Inflammatory macrophage treated with lipopolysaccharide for 1 hour (primary cell): ENCODE data around the gene H2AZ2.
"Not testable (repeated sequence)": the region's sequence is repeated elsewhere in the genome, so short reads cannot be mapped to it uniquely, and the experiment has no call there.

Experiments
- DNase-seq, 2 donors: peaks; one replicate each; pipeline ENCODE4 v3.0.0-alpha.2; 2020 to 2022

Gene H2AZ2

DNA sequence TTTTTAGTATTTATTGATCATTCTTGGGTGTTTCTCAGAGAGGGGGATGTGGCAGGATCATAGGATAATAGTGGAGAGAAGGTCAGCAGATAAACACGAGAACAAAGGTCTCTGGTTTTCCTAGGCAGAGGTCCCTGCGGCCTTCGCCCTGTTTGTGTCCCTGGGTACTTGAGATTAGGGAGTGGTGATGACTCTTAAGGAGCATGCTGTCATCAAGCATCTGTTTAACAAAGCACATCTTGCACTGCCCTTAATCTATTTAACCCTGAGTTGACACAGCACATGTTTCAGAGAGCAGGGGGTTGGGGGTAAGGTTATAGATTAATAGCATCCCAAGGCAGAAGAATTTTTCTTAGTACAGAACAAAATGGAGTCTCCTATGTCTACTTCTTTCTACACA is 22.4 kb upstream of the H2AZ2 start:
- DNase-seq: not testable (repeated sequence)

DNA sequence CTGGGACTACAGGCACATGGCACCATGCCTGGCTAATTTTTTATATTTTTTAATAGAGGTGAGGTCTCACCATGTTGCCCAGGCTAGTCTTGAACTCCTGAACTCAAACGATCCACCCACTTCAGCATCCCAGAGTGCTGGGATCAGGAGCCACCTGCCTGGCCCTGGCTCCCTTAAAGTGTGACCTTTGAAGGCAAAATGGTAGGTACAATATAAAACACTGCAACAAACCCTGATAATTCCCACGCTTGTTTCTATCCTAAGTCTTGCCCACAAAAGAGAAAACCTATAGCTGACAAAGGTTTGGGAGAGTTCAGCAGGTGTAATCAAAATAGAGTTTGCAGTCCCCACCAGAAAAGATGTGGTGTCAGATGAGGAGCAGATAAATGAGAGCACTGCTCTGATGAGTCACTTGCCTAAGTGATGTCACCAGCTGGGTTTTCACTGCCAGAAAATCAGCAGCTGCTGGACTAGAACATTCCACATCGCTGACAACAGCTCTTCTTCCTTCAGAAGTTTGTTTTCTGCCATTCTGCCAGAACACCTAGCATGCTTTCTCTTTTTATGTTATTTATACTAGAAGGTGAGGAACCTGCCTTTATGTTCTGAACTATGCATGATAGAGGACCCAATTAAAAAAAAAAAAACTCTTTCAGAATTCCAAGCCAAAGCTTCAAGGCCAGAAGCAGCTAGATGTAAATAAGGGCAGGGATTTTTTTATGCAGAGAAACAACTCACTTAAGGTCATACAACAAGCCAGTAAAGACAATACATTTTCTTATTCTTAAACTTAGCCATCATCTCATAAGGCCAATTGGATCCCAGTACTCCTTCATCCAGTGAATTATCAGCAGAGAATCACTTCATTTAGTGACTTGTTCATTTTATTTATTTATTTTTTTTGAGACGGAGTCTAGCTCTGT is 19.4 kb upstream of the H2AZ2 start:
- DNase-seq: peak; percentile 39 to 44

GRCh38 chr7:44861949-44862348 is 14.1 kb upstream of the H2AZ2 start:
- not testable (repeated sequence) for DNase-seq

GRCh38 chr7:44858161-44858560 is 10.3 kb upstream of the H2AZ2 start:
- DNase-seq: no peak

- peak in 1 of 2 donors; percentile 31 for DNase-seq
These were observed 6.9 kb upstream of the H2AZ2 start for GRCh38 chr7:44854644-44855364.

DNA sequence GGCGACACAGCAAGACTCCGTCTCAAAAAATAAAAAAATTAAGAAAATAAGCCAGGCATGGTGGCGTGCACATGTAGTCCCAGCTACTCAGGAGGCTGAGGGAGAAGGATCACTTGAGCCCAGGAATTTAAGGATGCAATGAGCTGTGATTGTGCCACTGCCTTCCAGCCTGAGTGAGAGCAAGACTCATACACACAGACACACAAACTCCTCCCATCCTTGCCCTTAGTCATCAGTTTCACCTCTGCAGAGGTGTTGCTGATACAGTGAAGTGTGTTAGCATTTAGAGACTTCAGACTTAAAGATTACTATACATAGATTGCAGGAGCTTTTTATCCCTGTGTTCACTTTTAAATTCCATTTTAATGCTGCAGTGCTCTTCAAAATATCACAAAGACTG is 5.5 kb upstream of the H2AZ2 start:
- no peak for DNase-seq

GRCh38 chr7:44852590-44852989 is 4.7 kb upstream of the H2AZ2 start:
- DNase-seq: no peak

- peak in 1 of 2 donors; percentile 20 for DNase-seq
These were observed 2.1 kb upstream of the H2AZ2 start for GRCh38 chr7:44849885-44850544.

DNA sequence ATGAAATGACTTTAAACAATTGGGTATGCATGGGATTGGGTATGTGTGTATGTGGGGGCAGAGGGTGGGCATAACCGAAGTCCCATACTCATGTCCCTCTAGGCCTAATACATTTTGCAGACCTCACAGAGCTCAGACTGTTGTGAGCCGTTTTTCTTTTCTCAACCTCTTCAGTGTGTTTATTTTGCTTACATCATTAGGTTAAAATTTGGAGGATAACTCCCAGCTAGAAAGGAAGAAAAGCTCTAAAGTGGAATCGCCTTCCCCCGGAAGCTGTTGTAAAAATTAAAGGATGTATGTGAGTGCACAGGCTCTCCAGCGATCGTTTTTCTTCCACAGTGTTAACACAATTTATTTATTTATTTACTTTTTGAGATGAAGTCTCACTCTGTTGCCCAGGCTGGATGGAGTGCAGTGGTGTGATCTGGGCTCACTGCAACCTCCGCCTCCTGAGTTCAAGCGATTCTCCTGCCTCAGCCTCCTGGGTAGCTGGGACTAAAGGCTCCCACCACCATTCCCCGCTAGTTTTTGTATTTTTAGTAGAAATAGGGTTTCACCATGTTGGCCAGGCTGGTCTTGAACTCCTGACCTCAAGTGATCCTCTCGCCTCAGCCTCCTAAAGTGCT is 1.5 kb upstream of the H2AZ2 start:
- no peak for DNase-seq

DNA sequence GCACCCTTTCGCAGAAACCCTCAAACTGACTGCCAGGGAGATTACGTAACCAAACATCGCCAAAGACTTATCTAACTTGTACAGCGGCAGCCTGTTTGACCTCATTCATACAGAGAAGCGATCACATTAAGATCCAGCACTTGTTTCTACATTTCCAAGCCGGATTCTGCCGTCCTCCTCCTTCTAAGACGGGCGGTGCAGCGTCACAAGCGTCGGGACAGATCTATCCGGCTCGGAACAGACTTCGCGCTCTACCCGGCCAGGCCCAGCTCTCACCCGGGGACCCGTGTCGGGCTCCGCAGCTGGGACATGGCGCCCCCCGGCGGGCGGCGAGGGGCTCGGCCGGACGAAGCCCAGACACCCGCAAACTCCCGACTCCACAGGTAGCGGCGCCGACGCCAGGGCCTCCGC is 373 bp downstream of the H2AZ2 start:
- DNase-seq: peak; percentile 74 to 86

GRCh38 chr7:44846816-44847508 is 925 bp downstream of the H2AZ2 start:
- DNase-seq: peak in 1 of 2 donors; percentile 17

DNA sequence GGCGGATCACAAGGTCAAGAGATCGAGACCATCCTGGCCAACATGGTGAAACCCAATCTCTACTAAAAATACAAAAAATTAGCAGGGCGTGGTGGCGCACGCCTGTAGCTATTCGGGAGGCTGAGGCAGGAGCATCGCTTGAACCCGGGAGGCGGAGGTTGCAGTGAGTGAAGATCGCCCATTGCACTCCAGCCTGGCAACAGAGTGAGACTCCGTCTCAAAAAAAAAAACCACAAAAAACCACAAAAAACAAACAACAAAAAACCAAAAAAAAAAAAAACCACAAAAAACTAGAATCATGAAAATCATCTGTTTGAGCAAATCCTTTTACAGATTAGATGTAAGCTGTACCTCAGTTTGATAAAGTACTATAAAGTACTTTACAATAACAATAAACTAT is 1.5 kb downstream of the H2AZ2 start:
- DNase-seq: not testable (repeated sequence)

DNA sequence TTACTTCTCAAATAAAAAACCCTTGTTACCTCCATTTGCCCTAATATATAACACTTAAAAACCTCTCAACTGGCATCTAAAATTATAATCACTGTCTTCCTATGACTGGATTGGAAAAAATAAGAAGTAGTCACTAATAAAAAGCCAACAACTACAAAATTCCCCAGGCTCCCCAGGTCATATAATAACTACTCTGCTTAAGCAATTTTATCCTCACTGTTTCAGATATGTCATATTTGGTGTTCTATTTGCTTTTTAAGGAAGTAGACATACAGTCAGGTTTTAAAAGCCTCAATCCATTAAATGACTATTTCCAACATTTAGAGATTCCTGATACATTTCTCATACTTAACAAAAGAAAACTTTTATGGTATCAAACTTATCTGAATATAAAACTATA is 2.4 kb downstream of the H2AZ2 start:
- peak; percentile 66 to 67 for DNase-seq

- DNase-seq: not testable (repeated sequence)
These were observed 4.4 kb downstream of the H2AZ2 start for GRCh38 chr7:44843440-44843839.

DNA sequence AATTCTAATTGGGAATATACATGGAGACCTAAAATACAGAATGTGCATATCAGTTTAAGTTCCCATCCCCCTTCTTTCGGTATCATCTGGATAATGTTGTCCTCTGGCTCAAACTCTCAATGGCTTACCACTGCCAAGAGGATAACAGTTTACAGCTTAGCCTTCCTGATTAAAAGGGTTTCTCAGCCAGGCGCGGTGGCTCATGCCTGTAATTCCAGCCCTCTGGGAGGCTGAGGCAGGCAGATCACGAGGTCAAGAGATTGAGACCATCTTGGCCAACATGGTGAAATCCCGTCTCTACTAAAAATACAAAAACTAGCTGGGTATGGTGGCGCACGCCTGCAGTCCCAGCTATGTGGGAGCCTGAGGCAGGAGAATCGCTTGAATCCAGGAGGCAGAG is 5.2 kb downstream of the H2AZ2 start:
- not testable (repeated sequence) for DNase-seq

DNA sequence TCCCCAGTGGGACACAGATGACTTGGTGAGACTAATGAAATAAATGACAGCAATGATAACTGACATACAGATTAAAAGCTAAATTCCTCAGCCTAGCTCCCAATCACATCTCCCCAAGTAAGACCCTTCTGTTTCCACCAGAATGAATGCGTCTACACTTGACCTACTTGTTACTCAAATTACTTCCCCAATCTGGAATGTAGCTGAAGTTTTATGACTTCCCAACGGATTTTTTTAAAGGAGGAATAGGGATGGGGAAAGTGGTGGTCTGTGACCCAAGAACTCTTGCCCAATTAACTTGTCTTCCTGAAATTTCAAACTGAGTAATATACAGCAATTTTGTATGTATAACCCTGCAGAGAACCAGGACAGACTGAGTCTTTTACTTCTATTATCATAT is 9.1 kb downstream of the H2AZ2 start:
- no peak for DNase-seq

- no peak for DNase-seq
These were observed 20.3 kb downstream of the H2AZ2 start for GRCh38 chr7:44827567-44827966.

DNA sequence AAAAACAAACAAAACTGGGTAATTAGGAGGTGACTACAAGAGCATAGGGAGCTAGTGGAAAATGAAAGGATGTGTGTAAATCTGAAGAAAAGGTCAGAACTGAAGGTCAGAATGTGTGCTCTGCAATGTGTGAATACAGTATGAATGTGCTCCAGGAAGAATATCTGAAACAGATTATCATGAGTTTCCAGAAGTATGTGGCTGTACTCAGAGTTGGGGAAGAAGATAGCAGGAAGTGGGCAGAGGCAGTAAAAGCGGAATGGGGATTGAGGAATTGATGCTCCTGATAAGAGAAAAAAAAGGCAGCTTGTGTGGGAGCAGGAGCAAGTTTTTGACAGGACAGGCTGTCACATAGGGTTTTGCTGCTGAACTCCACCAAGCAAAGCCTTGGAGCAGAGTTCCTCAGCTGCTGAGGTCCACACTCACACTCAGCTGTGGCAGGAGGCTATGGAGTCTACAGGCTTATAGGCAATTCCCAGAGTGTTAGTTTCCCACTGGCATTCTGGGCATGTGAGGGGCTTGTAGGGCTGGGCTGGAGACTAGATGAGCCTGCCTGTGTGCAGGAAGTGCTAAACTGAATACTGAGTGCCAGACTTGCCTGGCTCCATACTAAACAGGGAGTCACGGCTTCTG is 22.9 kb downstream of the H2AZ2 start:
- DNase-seq: peak; percentile 26 to 32

DNA sequence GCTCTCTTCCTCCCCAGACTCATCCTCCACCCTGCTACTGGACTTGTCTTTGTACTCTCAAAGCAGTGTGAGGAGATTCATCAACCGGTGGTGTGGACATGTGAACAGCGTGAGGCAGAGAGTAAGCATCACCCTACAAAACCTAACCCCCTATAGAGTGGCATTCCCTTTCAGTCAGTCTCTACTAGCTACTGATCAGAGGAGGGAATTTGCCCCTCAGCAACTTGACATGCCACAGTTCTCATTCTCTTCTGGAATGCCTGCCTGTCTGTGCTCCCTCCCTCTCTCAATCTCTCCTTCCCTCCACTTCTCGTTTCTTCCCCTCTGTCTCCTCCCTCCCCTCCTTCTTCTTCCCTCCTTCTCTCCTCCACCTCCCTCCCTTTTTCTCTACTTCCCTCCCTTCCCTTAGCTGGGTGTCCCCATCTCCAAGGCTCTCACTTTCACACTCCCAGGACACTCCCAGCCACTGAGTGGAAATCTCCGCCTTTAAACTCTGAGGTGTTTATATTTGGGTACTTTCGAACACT is 24.6 kb downstream of the H2AZ2 start:
- DNase-seq: no peak

GRCh38 chr7:44819292-44819691 is 28.6 kb downstream of the H2AZ2 start:
- no peak for DNase-seq

GRCh38 chr7:44814919-44815318 is 33.0 kb downstream of the H2AZ2 start:
- DNase-seq: no peak

- DNase-seq: no peak
These were observed 36.3 kb downstream of the H2AZ2 start for GRCh38 chr7:44811571-44811970.
